Measurements from ENCODE around the gene PPP2R2D. TPM values are rescaled to one million over a fixed set of nuclear protein-coding genes. Genes with fewer than 3 reads are reported as not detected.
A peak's percentile ranks its signal among the peaks of the same experiment; 100 is the strongest.

The PPP2R2D gene
- total RNA-seq (10 to 100 TPM; 30.1 to 38.2 (median 36.2) TPM), polyA plus RNA-seq (33.9 TPM)
- long read RNA-seq, donor 1, full-length matches to known transcripts: 50 of 119 reads
- long read RNA-seq, donor 1, partial matches to known transcripts: 18 of 119 reads
- long read RNA-seq, donor 1, other reads (novel, unspliced or antisense): 51 of 119 reads
- long read RNA-seq, donor 2, full-length matches to known transcripts: 24 of 49 reads
- long read RNA-seq, donor 2, partial matches to known transcripts: 7 of 49 reads
- long read RNA-seq, donor 2, other reads (novel, unspliced or antisense): 18 of 49 reads
- long read RNA-seq, donor 3, full-length matches to known transcripts: 3 of 25 reads
- long read RNA-seq, donor 3, partial matches to known transcripts: 16 of 25 reads
- long read RNA-seq, donor 3, other reads (novel, unspliced or antisense): 6 of 25 reads
- long read RNA-seq, donor 4, full-length matches to known transcripts: 16 of 45 reads
- long read RNA-seq, donor 4, partial matches to known transcripts: 7 of 45 reads
- long read RNA-seq, donor 4, other reads (novel, unspliced or antisense): 22 of 45 reads

GRCh38 chr10:131900350-131901152 is at the start of gene PPP2R2D:
TSS of gene PPP2R2D (plus strand) at chr10:131901008. CDS start at chr10:131901149, 141 bp downstream.
- Histone ChIP-seq H3K9me3 (ENCODE audit: control insufficient read depth, low read length) (no peaks in the 10 kb centered on the region), H3K27ac (ENCODE audit: low read length) (peak within 1 kb of the TSS; percentile 66), H3K27me3 (ENCODE audit: control insufficient read depth, insufficient read depth) (no peaks in the 10 kb centered on the region), H3K4me1 (ENCODE audit: control insufficient read depth, insufficient read depth, low read length) (peaks cover 10% of the 10 kb centered on the region), H3K4me3 (ENCODE audit: low read length) (peak within 1 kb of the TSS; percentile 99)
- ATAC-seq (peak; percentile 97 to 98), DNase-seq (peak; percentile 94 to 97 (median 97))
- intact Hi-C loops (cut with DNase I): loop anchor here in 1 of 4 donors (10.0 kb wide), 1 partner anchor 74 kb away; no protein-coding TSS in a partner anchor
- WGBS: under 1% methylated on average over 103 of the region's 107 CpGs

GRCh38 chr10:131851346-131851745 is 49.5 kb upstream of the PPP2R2D start:
- no peaks in the 10 kb centered on the region for H3K4me1 ChIP-seq (ENCODE audit: control insufficient read depth, insufficient read depth, low read length)
- 85% methylated on average over 11 of the region's 11 CpGs for WGBS
- no peaks in the 10 kb centered on the region for H3K27me3 ChIP-seq (ENCODE audit: control insufficient read depth, insufficient read depth)
- no peak overlapping the region for H3K27ac ChIP-seq (ENCODE audit: low read length)
- ATAC-seq: no peak
- no peaks in the 10 kb centered on the region for H3K9me3 ChIP-seq (ENCODE audit: control insufficient read depth, low read length)
- DNase-seq: no peak
- intact Hi-C loops (cut with DNase I): no loop called here
- no peak overlapping the region for H3K4me3 ChIP-seq (ENCODE audit: low read length)

GRCh38 chr10:131852176-131852822 is 48.5 kb upstream of the PPP2R2D start:
- Histone ChIP-seq H3K4me3 (ENCODE audit: low read length) (no peak overlapping the region), H3K27me3 (ENCODE audit: control insufficient read depth, insufficient read depth) (no peaks in the 10 kb centered on the region), H3K27ac (ENCODE audit: low read length) (no peak overlapping the region), H3K9me3 (ENCODE audit: control insufficient read depth, low read length) (no peaks in the 10 kb centered on the region), H3K4me1 (ENCODE audit: control insufficient read depth, insufficient read depth, low read length) (no peaks in the 10 kb centered on the region)
- DNase-seq: no peak
- intact Hi-C loops (cut with DNase I): no loop called here
- 91% methylated on average over 32 of the region's 32 CpGs for WGBS
- no peak for ATAC-seq

- Histone ChIP-seq H3K4me3 (ENCODE audit: low read length) (no peak overlapping the region), H3K4me1 (ENCODE audit: control insufficient read depth, insufficient read depth, low read length) (no peaks in the 10 kb centered on the region), H3K27me3 (ENCODE audit: control insufficient read depth, insufficient read depth) (no peaks in the 10 kb centered on the region), H3K27ac (ENCODE audit: low read length) (no peak overlapping the region), H3K9me3 (ENCODE audit: control insufficient read depth, low read length) (no peaks in the 10 kb centered on the region)
- intact Hi-C loops (cut with DNase I): no loop called here
- DNase-seq (no peak), ATAC-seq (no peak)
- WGBS: 90% methylated on average over 25 of the region's 25 CpGs
Measured at GRCh38 chr10:131852823-131853609, 47.8 kb upstream of the PPP2R2D start.

GRCh38 chr10:131853610-131853964 is 47.2 kb upstream of the PPP2R2D start:
- Histone ChIP-seq H3K4me1 (ENCODE audit: control insufficient read depth, insufficient read depth, low read length) (no peaks in the 10 kb centered on the region), H3K9me3 (ENCODE audit: control insufficient read depth, low read length) (no peaks in the 10 kb centered on the region), H3K27me3 (ENCODE audit: control insufficient read depth, insufficient read depth) (no peaks in the 10 kb centered on the region), H3K4me3 (ENCODE audit: low read length) (no peak overlapping the region), H3K27ac (ENCODE audit: low read length) (no peak overlapping the region)
- intact Hi-C loops (cut with DNase I): no loop called here
- DNase-seq (no peak), ATAC-seq (no peak)
- WGBS: 91% methylated on average over 13 of the region's 13 CpGs

GRCh38 chr10:131854579-131855335 is 46.1 kb upstream of the PPP2R2D start:
- no peak overlapping the region for H3K4me3 ChIP-seq (ENCODE audit: low read length)
- H3K4me1 ChIP-seq (ENCODE audit: control insufficient read depth, insufficient read depth, low read length): no peaks in the 10 kb centered on the region
- intact Hi-C loops (cut with DNase I): no loop called here
- ATAC-seq: no peak
- H3K9me3 ChIP-seq (ENCODE audit: control insufficient read depth, low read length): no peaks in the 10 kb centered on the region
- H3K27ac ChIP-seq (ENCODE audit: low read length): no peak overlapping the region
- 78% methylated on average over 22 of the region's 22 CpGs for WGBS
- H3K27me3 ChIP-seq (ENCODE audit: control insufficient read depth, insufficient read depth): no peaks in the 10 kb centered on the region
- no peak for DNase-seq

GRCh38 chr10:131855461-131856401 is 45.1 kb upstream of the PPP2R2D start:
- H3K27me3 ChIP-seq (ENCODE audit: control insufficient read depth, insufficient read depth): no peaks in the 10 kb centered on the region
- intact Hi-C loops (cut with DNase I): no loop called here
- H3K4me1 ChIP-seq (ENCODE audit: control insufficient read depth, insufficient read depth, low read length): no peaks in the 10 kb centered on the region
- WGBS: 81% methylated on average over 23 of the region's 23 CpGs
- no peaks in the 10 kb centered on the region for H3K9me3 ChIP-seq (ENCODE audit: control insufficient read depth, low read length)
- peak in 1 of 3 donors; percentile 51 for DNase-seq
- H3K27ac ChIP-seq (ENCODE audit: low read length): no peak overlapping the region
- no peak overlapping the region for H3K4me3 ChIP-seq (ENCODE audit: low read length)
- ATAC-seq: no peak

GRCh38 chr10:131856441-131857094 is 44.2 kb upstream of the PPP2R2D start:
- DNase-seq (no peak), ATAC-seq (no peak)
- Histone ChIP-seq H3K4me3 (ENCODE audit: low read length) (no peak overlapping the region), H3K27ac (ENCODE audit: low read length) (no peak overlapping the region), H3K4me1 (ENCODE audit: control insufficient read depth, insufficient read depth, low read length) (no peaks in the 10 kb centered on the region), H3K27me3 (ENCODE audit: control insufficient read depth, insufficient read depth) (no peaks in the 10 kb centered on the region), H3K9me3 (ENCODE audit: control insufficient read depth, low read length) (no peaks in the 10 kb centered on the region)
- WGBS: 84% methylated on average over 18 of the region's 18 CpGs
- intact Hi-C loops (cut with DNase I): no loop called here

Data from right cardiac atrium (tissue), 5 donors.